Mesothelial cell of epicardium (in vitro differentiated cells): ENCODE results near the gene GLP1R. TPM values are rescaled to one million over a fixed set of nuclear protein-coding genes. Genes with fewer than 3 reads are reported as not detected.

Source experiments
- DNase-seq, 2 experiments: peaks; one replicate each; pipeline ENCODE4 v3.0.0; 2021; ENCODE audit warnings: low spot score in 2 of 2; ENCODE audit not compliant: unreplicated experiment in 2 of 2
- H3K27ac Mint-ChIP-seq: 2 replicates; pipeline ENCODE4 v1.8.0; 2021; ENCODE audit warnings: mixed read lengths
- H3K27me3 Mint-ChIP-seq: 2 replicates; pipeline ENCODE4 v1.8.0; 2021; ENCODE audit warnings: low read depth, mixed read lengths
- H3K36me3 Mint-ChIP-seq: 2 replicates; pipeline ENCODE4 v1.8.0; 2021; ENCODE audit warnings: mixed read lengths
- H3K4me1 Mint-ChIP-seq: 2 replicates; pipeline ENCODE4 v1.8.0; 2021; ENCODE audit warnings: mixed read lengths
- H3K4me3 Mint-ChIP-seq: 2 replicates; pipeline ENCODE4 v1.8.0; 2021; ENCODE audit warnings: mild to moderate bottlenecking, moderate library complexity, mixed read lengths
- H3K9me3 Mint-ChIP-seq: 2 replicates; pipeline ENCODE4 v1.8.0; 2021; ENCODE audit warnings: mixed read lengths
- CTCF ChIP-seq: fragments of 200-600 bp; sonication (generic); IDR thresholded peaks from one replicate; pipeline ENCODE4 v1.5.0; 2021; ENCODE audit warnings: antibody characterized with exemption; ENCODE audit not compliant: unreplicated experiment
- total RNA-seq: library from RNA; stranded (reverse); gene quantifications from 3 replicates; pipeline ENCODE4 v1.2.1, GENCODE V29; 2021

The GLP1R gene
- total RNA-seq, 1 donor from 2014 or later: not detected

- TF ChIP-seq CTCF: no peak
- DNase-seq: no peak
- H3K4me3 Mint-ChIP-seq: no peak overlapping the region
- H3K27me3 Mint-ChIP-seq: peaks cover 95% of the 10 kb centered on the region
- H3K4me1 Mint-ChIP-seq: no peaks in the 10 kb centered on the region
- H3K9me3 Mint-ChIP-seq: no peaks in the 10 kb centered on the region
- H3K27ac Mint-ChIP-seq: no peak overlapping the region
- no peaks in the 10 kb centered on the region for H3K36me3 Mint-ChIP-seq
Measured at GRCh38 chr6:39035681-39036080, 12.9 kb upstream of the GLP1R start.

- Mint-ChIP-seq H3K27me3 (peaks cover 99% of the 10 kb centered on the region), H3K4me3 (no peak overlapping the region), H3K36me3 (no peaks in the 10 kb centered on the region), H3K4me1 (no peaks in the 10 kb centered on the region), H3K9me3 (no peaks in the 10 kb centered on the region), H3K27ac (no peak overlapping the region)
- no peak for TF ChIP-seq CTCF
- DNase-seq: no peak
Measured at GRCh38 chr6:39037082-39037508, 11.5 kb upstream of the GLP1R start.

- no peak for TF ChIP-seq CTCF
- H3K9me3 Mint-ChIP-seq: no peaks in the 10 kb centered on the region
- peaks cover 99% of the 10 kb centered on the region for H3K27me3 Mint-ChIP-seq
- H3K4me3 Mint-ChIP-seq: no peak overlapping the region
- no peak for DNase-seq
- H3K27ac Mint-ChIP-seq: no peak overlapping the region
- H3K36me3 Mint-ChIP-seq: no peaks in the 10 kb centered on the region
- H3K4me1 Mint-ChIP-seq: no peaks in the 10 kb centered on the region
Measured at GRCh38 chr6:39037707-39038106, 10.9 kb upstream of the GLP1R start.

GRCh38 chr6:39040080-39040673 lies 8.4 kb upstream of the GLP1R start:
- Mint-ChIP-seq H3K4me3 (no peak overlapping the region), H3K27ac (no peak overlapping the region), H3K36me3 (no peaks in the 10 kb centered on the region), H3K27me3 (peaks cover 98% of the 10 kb centered on the region), H3K9me3 (no peaks in the 10 kb centered on the region), H3K4me1 (no peaks in the 10 kb centered on the region)
- TF ChIP-seq CTCF: no peak
- DNase-seq: no peak

GRCh38 chr6:39041072-39041471 lies 7.5 kb upstream of the GLP1R start:
- H3K9me3 Mint-ChIP-seq: no peaks in the 10 kb centered on the region
- no peak for DNase-seq
- H3K36me3 Mint-ChIP-seq: no peaks in the 10 kb centered on the region
- H3K4me3 Mint-ChIP-seq: no peak overlapping the region
- H3K27ac Mint-ChIP-seq: no peak overlapping the region
- no peaks in the 10 kb centered on the region for H3K4me1 Mint-ChIP-seq
- peaks cover 97% of the 10 kb centered on the region for H3K27me3 Mint-ChIP-seq
- no peak for TF ChIP-seq CTCF

GRCh38 chr6:39043776-39044175 lies 4.8 kb upstream of the GLP1R start:
- no peak overlapping the region for H3K4me3 Mint-ChIP-seq
- H3K4me1 Mint-ChIP-seq: no peaks in the 10 kb centered on the region
- H3K27me3 Mint-ChIP-seq: peaks cover 94% of the 10 kb centered on the region
- H3K9me3 Mint-ChIP-seq: no peaks in the 10 kb centered on the region
- TF ChIP-seq CTCF: no peak
- peak in 1 of 2 experiments; percentile 14 for DNase-seq
- no peak overlapping the region for H3K27ac Mint-ChIP-seq
- H3K36me3 Mint-ChIP-seq: no peaks in the 10 kb centered on the region
